OCI-LY7 (cell line): ENCODE data around the gene HP1BP3. TPM values are rescaled to one million over a fixed set of nuclear protein-coding genes. Genes with fewer than 3 reads are reported as not detected.
A peak's percentile ranks its signal among the peaks of the same experiment; 100 is the strongest.

Source experiments
- BruUV-seq: library from RNA; stranded (reverse); fragments of 400-500 nt; replicated peaks from 2 replicates; lab custom pipeline; 2021; lab: Mats Ljungman, UMichigan
- CTCF ChIA-PET: fragments of 300-600 bp; sonication (Branson Sonifier 250); formaldehyde crosslinking; loops from one replicate; lab custom pipeline; 2022; ENCODE audit warnings: antibody characterized with exemption; ENCODE audit not compliant: unreplicated experiment; lab: Charles Lee
- POLR2A ChIA-PET: fragments of 300-600 bp; sonication (Branson Sonifier 250); formaldehyde crosslinking; loops from one replicate; lab custom pipeline; 2022; ENCODE audit warnings: antibody characterized with exemption; lab: Charles Lee
- DNase-seq: peaks from one replicate; pipeline ENCODE4 v3.0.0-alpha.2; 2015; ENCODE audit warnings: low spot score
- H2AFZ ChIP-seq: fragments of 200-600 bp; sonication (generic), shearing (Covaris generic); 2 replicates; pipeline ENCODE4 v1.6.1; 2014; ENCODE audit warnings: mild to moderate bottlenecking, antibody characterized with exemption, low read length, moderate library complexity
- H3K27ac ChIP-seq: fragments of 200-600 bp; sonication (generic); 2 replicates; pipeline ENCODE4 v1.5.1; 2014; ENCODE audit warnings: mixed run types, low read depth, mild to moderate bottlenecking, moderate library complexity, low read length, inconsistent platforms; ENCODE audit not compliant: poor library complexity, severe bottlenecking
- H3K36me3 ChIP-seq: fragments of 200-600 bp; sonication (generic); 2 replicates; pipeline ENCODE4 v1.6.1; 2014; ENCODE audit warnings: mild to moderate bottlenecking, antibody characterized with exemption, low read length, moderate library complexity, mixed read lengths; ENCODE audit not compliant: insufficient read depth
- H3K4me1 ChIP-seq: fragments of 200-600 bp; sonication (generic); 2 replicates; pipeline ENCODE4 v1.5.1; 2014; ENCODE audit warnings: mild to moderate bottlenecking, low read length; ENCODE audit not compliant: insufficient read depth, poor library complexity, severe bottlenecking
- H3K4me2 ChIP-seq: fragments of 200-600 bp; sonication (generic); 2 replicates; pipeline ENCODE4 v1.6.1; 2014; ENCODE audit warnings: mild to moderate bottlenecking, low read length
- H3K4me3 ChIP-seq: fragments of 200-600 bp; sonication (generic); 2 replicates; pipeline ENCODE4 v1.5.1; 2014; ENCODE audit warnings: mild to moderate bottlenecking, low read depth, low read length; ENCODE audit not compliant: poor library complexity, severe bottlenecking
- H3K79me2 ChIP-seq: fragments of 200-600 bp; sonication (generic); 2 replicates; pipeline ENCODE4 v1.6.1; 2016; ENCODE audit warnings: low read depth, mild to moderate bottlenecking, low read length, moderate library complexity, mixed read lengths; ENCODE audit not compliant: insufficient read depth
- H3K9me2 ChIP-seq: fragments of 200-600 bp; sonication (generic); 2 replicates; pipeline ENCODE4 v1.6.1; 2016; ENCODE audit warnings: mild to moderate bottlenecking, low read length, mixed read lengths; ENCODE audit not compliant: insufficient read depth
- H3K9me3 ChIP-seq: fragments of 200-600 bp; sonication (generic); 2 replicates; pipeline ENCODE4 v1.6.1; 2014; ENCODE audit warnings: mild to moderate bottlenecking, mixed run types, low read length, mixed read lengths
- H4K20me1 ChIP-seq: fragments of 200-600 bp; sonication (generic); 2 replicates; pipeline ENCODE4 v1.6.1; 2014; ENCODE audit warnings: mild to moderate bottlenecking, antibody characterized with exemption, low read length, moderate library complexity, mixed read lengths; ENCODE audit not compliant: insufficient read depth
- CTCF ChIP-seq: fragments of 200-600 bp; sonication (generic); conservative IDR thresholded peaks from 2 replicates; pipeline ENCODE4 v1.5.1; 2014; ENCODE audit warnings: mild to moderate bottlenecking, antibody characterized with exemption, low read length, moderate library complexity, mixed read lengths
- EZH2phosphoT487 ChIP-seq: fragments of 200-600 bp; sonication (generic); IDR thresholded peaks from 2 replicates; pipeline ENCODE4 v1.6.1; 2018; ENCODE audit warnings: low read depth, borderline replicate concordance, mild to moderate bottlenecking, mixed run types, antibody characterized with exemption, low read length, moderate library complexity, mixed read lengths
- intact Hi-C: fragments of 100-400 bp; cut with micrococcal nuclease; formaldehyde crosslinking; loops from one replicate; pipeline ENCODE4 v1.10.0; 2022; ENCODE audit not compliant: unreplicated experiment
- total RNA-seq, 2 experiments: library from RNA; depleted of rRNA in 1 of 2; stranded (reverse); fragments of >200 nt in 1 of 2; shearing (Covaris generic) in 1 of 2; gene quantifications; 2 replicates each; pipeline ENCODE4 v1.2.3, GENCODE V29; 2014 to 2022

Gene HP1BP3
- total RNA-seq, 2 experiments from 2014 or later = 288 to 295 TPM

- Histone ChIP-seq H3K36me3 (no peaks in the 10 kb centered on the region), H3K4me2 (no peak overlapping the region), H2AFZ (no peak overlapping the region), H3K79me2 (no peaks in the 10 kb centered on the region), H3K9me2 (no peaks in the 10 kb centered on the region), H3K9me3 (no peaks in the 10 kb centered on the region), H3K4me1 (no peaks in the 10 kb centered on the region), H3K27ac (no peak overlapping the region), H4K20me1 (no peaks in the 10 kb centered on the region), H3K4me3 (no peak overlapping the region)
- TF ChIP-seq CTCF = no peak
- no peak for TF ChIP-seq EZH2phosphoT487
- POLR2A ChIA-PET = no interaction called here
- intact Hi-C loops = no loop called here
- CTCF ChIA-PET = no interaction called here
- BruUV-seq = no TSS peak
- no peak for DNase-seq
These were observed 82.5 kb downstream of the HP1BP3 start for GRCh38 chr1:20704390-20705202.

- H3K9me3 ChIP-seq = no peaks in the 10 kb centered on the region
- ChIA-PET POLR2A (interaction anchor here (0.7 kb wide), 1 partner anchor 17 kb away, joined by 4 read pairs; no protein-coding TSS in a partner anchor), CTCF (no interaction called here)
- H3K27ac ChIP-seq = no peak overlapping the region
- H3K79me2 ChIP-seq = no peaks in the 10 kb centered on the region
- BruUV-seq = no TSS peak
- H4K20me1 ChIP-seq = no peaks in the 10 kb centered on the region
- H2AFZ ChIP-seq = no peak overlapping the region
- no peak overlapping the region for H3K4me2 ChIP-seq
- no peak overlapping the region for H3K4me3 ChIP-seq
- no peaks in the 10 kb centered on the region for H3K4me1 ChIP-seq
- no peak for DNase-seq
- intact Hi-C loops = no loop called here
- H3K9me2 ChIP-seq = no peaks in the 10 kb centered on the region
- H3K36me3 ChIP-seq = no peaks in the 10 kb centered on the region
- TF ChIP-seq EZH2phosphoT487 = no peak
- TF ChIP-seq CTCF = no peak
These were observed 83.9 kb downstream of the HP1BP3 start for GRCh38 chr1:20703124-20703756.

DNA sequence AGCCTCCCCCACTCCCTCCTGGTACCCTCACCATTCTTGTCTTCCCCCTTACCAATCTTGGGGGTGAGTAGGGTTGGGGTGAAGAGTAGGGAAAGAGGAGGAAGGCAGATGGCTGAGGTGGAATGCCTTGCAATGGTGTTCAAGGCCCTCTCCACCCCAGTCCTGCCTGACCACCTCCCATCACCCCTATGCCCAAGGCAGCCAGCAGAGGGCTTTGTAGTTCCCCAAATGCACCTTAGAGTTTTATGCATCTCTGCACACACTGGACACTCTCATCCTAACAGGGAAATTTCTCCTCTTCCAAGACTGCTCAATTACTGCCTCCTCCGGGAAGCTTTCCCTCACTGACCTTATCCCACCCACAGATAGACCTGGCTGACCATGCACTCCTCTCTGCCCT lies 84.7 kb downstream of the HP1BP3 start:
- no peak overlapping the region for H3K4me3 ChIP-seq
- H3K27ac ChIP-seq = no peak overlapping the region
- no peaks in the 10 kb centered on the region for H3K9me2 ChIP-seq
- no peaks in the 10 kb centered on the region for H4K20me1 ChIP-seq
- no peak overlapping the region for H2AFZ ChIP-seq
- H3K79me2 ChIP-seq = no peaks in the 10 kb centered on the region
- no peaks in the 10 kb centered on the region for H3K9me3 ChIP-seq
- DNase-seq = no peak
- H3K4me1 ChIP-seq = no peaks in the 10 kb centered on the region
- POLR2A ChIA-PET = no interaction called here
- CTCF ChIA-PET = no interaction called here
- no TSS peak for BruUV-seq
- intact Hi-C loops = no loop called here
- H3K36me3 ChIP-seq = no peaks in the 10 kb centered on the region
- no peak overlapping the region for H3K4me2 ChIP-seq
- no peak for TF ChIP-seq EZH2phosphoT487
- TF ChIP-seq CTCF = peak; percentile 41; the same call in 1 of the 2 replicates
